NOMO-1 treated with DMSO at 0.1 percent for 48 hours (cell line): ENCODE measurements around the gene CGB8.
"Not testable (repeated sequence)": the region's sequence is repeated elsewhere in the genome, so short reads cannot be mapped to it uniquely, and the experiment has no call there.

Experiments used
- DNase-seq: peaks from one replicate; lab custom pipeline; 2025; ENCODE audit not compliant: unreplicated experiment; lab: John Stamatoyannopoulos, UW

Gene CGB8

GRCh38 chr19:49064768-49065611 lies 16.1 kb upstream of the CGB8 start, which contains the start of gene NTF4:
Gene NTF4 (minus strand): TSS chr19:49064818. CDS start chr19:49061997, 2,821 bp downstream.
- DNase-seq: no peak

- DNase-seq: no peak
Observed at GRCh38 chr19:49064029-49064629, 15.2 kb upstream of the CGB8 start.

GRCh38 chr19:49061445-49061844 lies 12.5 kb upstream of the CGB8 start:
- DNase-seq: no peak

GRCh38 chr19:49061000-49061399 lies 12.1 kb upstream of the CGB8 start:
- DNase-seq: no peak

- DNase-seq: no peak
Observed at GRCh38 chr19:49059053-49059452, 10.1 kb upstream of the CGB8 start.

- DNase-seq: no peak
Observed at GRCh38 chr19:49058562-49058961, 9.7 kb upstream of the CGB8 start.

GRCh38 chr19:49057636-49058234 lies 8.8 kb upstream of the CGB8 start, which contains the start of gene CGB7:
Gene CGB7 (minus strand): TSS chr19:49057749. CDS start chr19:49055375, 2,374 bp downstream.
- no peak for DNase-seq

GRCh38 chr19:49056902-49057596 lies 8.1 kb upstream of the CGB8 start:
- DNase-seq: not testable (repeated sequence)

GRCh38 chr19:49056101-49056901 lies 7.4 kb upstream of the CGB8 start:
- peak; percentile 17 for DNase-seq

GRCh38 chr19:49050376-49051033 lies 1.6 kb upstream of the CGB8 start:
- not testable (repeated sequence) for DNase-seq

GRCh38 chr19:49049834-49050233 lies 923 bp upstream of the CGB8 start:
- DNase-seq: not testable (repeated sequence)

GRCh38 chr19:49043548-49043947 lies 5.4 kb downstream of the CGB8 start, which contains the start of gene CGB5:
Gene CGB5 (plus strand): TSS chr19:49043848. CDS start chr19:49044210, 362 bp downstream.
- not testable (repeated sequence) for DNase-seq

- not testable (repeated sequence) for DNase-seq
Observed at GRCh38 chr19:49042666-49043065, 6.2 kb downstream of the CGB8 start.

GRCh38 chr19:49042177-49042576 lies 6.7 kb downstream of the CGB8 start:
- no peak for DNase-seq

GRCh38 chr19:49039736-49040135 lies 9.2 kb downstream of the CGB8 start:
- not testable (repeated sequence) for DNase-seq

GRCh38 chr19:49038557-49039276 lies 10.2 kb downstream of the CGB8 start:
- not testable (repeated sequence) for DNase-seq

- not testable (repeated sequence) for DNase-seq
Observed at GRCh38 chr19:49038111-49038510, 10.8 kb downstream of the CGB8 start.

- peak; percentile 24 for DNase-seq
Observed at GRCh38 chr19:49036815-49037214, 12.1 kb downstream of the CGB8 start, which contains the start of gene CGB1. Gene CGB1 (minus strand): TSS chr19:49036895. CDS start chr19:49036711, 184 bp downstream.
